Endothelial cell (in vitro differentiated cells): Measurements from ENCODE around the gene GMDS. TPM values are rescaled to one million over a fixed set of nuclear protein-coding genes. Genes with fewer than 3 reads are reported as not detected.

Source experiments
- DNase-seq: peaks from one replicate; pipeline ENCODE4 v3.0.0; 2021; ENCODE audit warnings: low spot score
- H3K27ac Mint-ChIP-seq: one replicate; pipeline ENCODE4 v1.8.0; 2021; ENCODE audit warnings: mixed read lengths, inconsistent platforms; ENCODE audit not compliant: unreplicated experiment
- H3K27me3 Mint-ChIP-seq: one replicate; pipeline ENCODE4 v1.8.0; 2021; ENCODE audit warnings: mild to moderate bottlenecking, moderate library complexity, mixed read lengths, inconsistent platforms; ENCODE audit not compliant: unreplicated experiment
- H3K36me3 Mint-ChIP-seq: one replicate; pipeline ENCODE4 v1.8.0; 2021; ENCODE audit warnings: mild to moderate bottlenecking, low read depth, mixed read lengths, inconsistent platforms; ENCODE audit not compliant: unreplicated experiment
- H3K4me1 Mint-ChIP-seq: one replicate; pipeline ENCODE4 v1.8.0; 2021; ENCODE audit warnings: mild to moderate bottlenecking, mixed read lengths, inconsistent platforms; ENCODE audit not compliant: unreplicated experiment
- H3K4me3 Mint-ChIP-seq: one replicate; pipeline ENCODE4 v1.8.0; 2021; ENCODE audit warnings: mild to moderate bottlenecking, mixed read lengths, inconsistent platforms; ENCODE audit not compliant: unreplicated experiment
- H3K9me3 Mint-ChIP-seq: one replicate; pipeline ENCODE4 v1.8.0; 2021; ENCODE audit warnings: mixed read lengths, inconsistent platforms; ENCODE audit not compliant: unreplicated experiment
- total RNA-seq: library from RNA; stranded (reverse); fragmentation: NEBNext Ultra II Directional; extraction: Animal tissue kit (Norgen Biotek cat#: 25700); gene quantifications from one replicate; pipeline ENCODE4 v1.2.1, GENCODE V29; 2021; ENCODE audit not compliant: unreplicated experiment
- TF ChIP-seq, protein P1 (sequence below): fragments of 200-600 bp; sonication (generic); IDR thresholded peaks from one replicate; pipeline ENCODE4 v1.5.0; 2021; ENCODE audit warnings: antibody characterized with exemption; ENCODE audit not compliant: unreplicated experiment

The GMDS gene
- total RNA-seq, 1 donor from 2014 or later: 36.0 TPM

GRCh38 chr6:1597924-1598323 is 647.5 kb downstream of the GMDS start:
- Mint-ChIP-seq H3K36me3 (no peaks in the 10 kb centered on the region), H3K27ac (peak overlapping the region; percentile 14), H3K4me1 (peaks cover 27% of the 10 kb centered on the region), H3K4me3 (peak overlapping the region; percentile 3), H3K27me3 (peaks cover 10% of the 10 kb centered on the region), H3K9me3 (no peaks in the 10 kb centered on the region)
- DNase-seq: no peak
- TF ChIP-seq, protein P1, sequence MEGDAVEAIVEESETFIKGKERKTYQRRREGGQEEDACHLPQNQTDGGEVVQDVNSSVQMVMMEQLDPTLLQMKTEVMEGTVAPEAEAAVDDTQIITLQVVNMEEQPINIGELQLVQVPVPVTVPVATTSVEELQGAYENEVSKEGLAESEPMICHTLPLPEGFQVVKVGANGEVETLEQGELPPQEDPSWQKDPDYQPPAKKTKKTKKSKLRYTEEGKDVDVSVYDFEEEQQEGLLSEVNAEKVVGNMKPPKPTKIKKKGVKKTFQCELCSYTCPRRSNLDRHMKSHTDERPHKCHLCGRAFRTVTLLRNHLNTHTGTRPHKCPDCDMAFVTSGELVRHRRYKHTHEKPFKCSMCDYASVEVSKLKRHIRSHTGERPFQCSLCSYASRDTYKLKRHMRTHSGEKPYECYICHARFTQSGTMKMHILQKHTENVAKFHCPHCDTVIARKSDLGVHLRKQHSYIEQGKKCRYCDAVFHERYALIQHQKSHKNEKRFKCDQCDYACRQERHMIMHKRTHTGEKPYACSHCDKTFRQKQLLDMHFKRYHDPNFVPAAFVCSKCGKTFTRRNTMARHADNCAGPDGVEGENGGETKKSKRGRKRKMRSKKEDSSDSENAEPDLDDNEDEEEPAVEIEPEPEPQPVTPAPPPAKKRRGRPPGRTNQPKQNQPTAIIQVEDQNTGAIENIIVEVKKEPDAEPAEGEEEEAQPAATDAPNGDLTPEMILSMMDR: no peak

- TF ChIP-seq, protein P1: no peak
- no peaks in the 10 kb centered on the region for H3K9me3 Mint-ChIP-seq
- H3K27ac Mint-ChIP-seq: peak overlapping the region; percentile 79
- H3K27me3 Mint-ChIP-seq: peaks cover 10% of the 10 kb centered on the region
- H3K4me1 Mint-ChIP-seq: peaks cover 23% of the 10 kb centered on the region
- H3K4me3 Mint-ChIP-seq: peak overlapping the region; percentile 58
- H3K36me3 Mint-ChIP-seq: no peaks in the 10 kb centered on the region
- peak; percentile 7 for DNase-seq
Observed at GRCh38 chr6:1597121-1597744, 648.2 kb downstream of the GMDS start.

GRCh38 chr6:1596088-1596852 is 649.1 kb downstream of the GMDS start:
- H3K4me3 Mint-ChIP-seq: peak overlapping the region; percentile 58
- peaks cover 10% of the 10 kb centered on the region for H3K27me3 Mint-ChIP-seq
- no peaks in the 10 kb centered on the region for H3K36me3 Mint-ChIP-seq
- peak; percentile 76 for DNase-seq
- no peaks in the 10 kb centered on the region for H3K9me3 Mint-ChIP-seq
- H3K27ac Mint-ChIP-seq: no peak overlapping the region
- TF ChIP-seq, protein P1: peak; percentile 94
- H3K4me1 Mint-ChIP-seq: peaks cover 23% of the 10 kb centered on the region

DNA sequence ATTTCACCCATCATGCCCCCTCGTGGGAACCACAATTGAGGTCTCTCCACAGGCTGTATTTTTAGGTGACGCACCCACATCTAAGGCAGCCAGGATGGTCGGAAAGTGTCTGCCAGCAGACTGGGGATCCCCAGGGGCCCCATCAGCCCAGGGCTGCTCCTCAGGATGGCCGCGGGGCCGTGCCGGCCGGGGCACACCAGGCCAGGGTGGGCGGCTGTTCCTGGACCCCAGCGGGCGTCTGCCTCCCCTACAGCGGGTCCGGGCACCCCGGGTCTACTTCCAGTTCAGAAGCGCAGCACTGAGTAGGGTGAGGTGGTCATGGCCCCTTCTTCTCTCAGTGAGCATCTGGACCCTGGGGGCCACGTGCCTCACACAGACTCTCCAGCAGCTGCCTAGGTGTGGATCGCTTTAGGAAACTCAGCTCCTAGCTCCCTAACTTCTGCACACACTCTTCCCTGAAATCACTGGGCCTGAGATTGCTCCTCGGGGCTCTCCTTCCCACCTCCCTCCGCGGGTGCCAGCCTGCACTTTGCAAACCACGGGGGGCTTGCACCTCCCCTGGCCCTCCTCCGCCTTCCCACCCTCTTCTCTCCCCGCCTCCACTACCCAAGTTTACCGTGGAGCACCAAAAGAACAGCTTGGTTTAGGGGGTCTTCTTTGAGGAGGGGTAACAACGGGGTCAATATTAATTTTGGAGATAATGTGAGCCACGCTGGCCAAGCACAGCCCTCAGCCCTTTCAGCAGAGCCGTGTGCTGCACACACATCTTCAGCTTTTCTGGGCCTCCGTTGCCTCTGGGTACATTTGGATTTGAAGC is 649.9 kb downstream of the GMDS start:
- no peak for DNase-seq
- H3K4me3 Mint-ChIP-seq: no peak overlapping the region
- no peaks in the 10 kb centered on the region for H3K36me3 Mint-ChIP-seq
- no peaks in the 10 kb centered on the region for H3K9me3 Mint-ChIP-seq
- H3K27me3 Mint-ChIP-seq: peaks cover 10% of the 10 kb centered on the region
- TF ChIP-seq, protein P1: no peak
- H3K27ac Mint-ChIP-seq: no peak overlapping the region
- peaks cover 23% of the 10 kb centered on the region for H3K4me1 Mint-ChIP-seq
